AG04450 (cell line): Measurements from ENCODE around the gene IGFLR1. TPM values are rescaled to one million over a fixed set of nuclear protein-coding genes. Genes with fewer than 3 reads are reported as not detected.

ENCODE experiments used
- CTCF ChIA-PET: fragments of 300-600, 350-600 bp; formaldehyde crosslinking; extraction: SDS; loops from one replicate; lab custom pipeline; 2022; ENCODE audit warnings: antibody characterized with exemption, inconsistent platforms; lab: Charles Lee
- POLR2A ChIA-PET: fragments of 350-600 bp; formaldehyde crosslinking; extraction: SDS; loops from one replicate; lab custom pipeline; 2021; ENCODE audit warnings: antibody characterized with exemption, inconsistent platforms; lab: Yijun Ruan, JAX
- DNase-seq: peaks from one replicate; pipeline ENCODE4 v3.0.0-alpha.2; 2011; ENCODE audit warnings: low read depth, low spot score
- H3K27ac ChIP-seq: one replicate; pipeline ENCODE4 v1.5.1; 2012; ENCODE audit warnings: low read depth, low read length, control low read depth
- H3K27me3 ChIP-seq: one replicate; pipeline ENCODE4 v1.6.0; 2012; ENCODE audit warnings: low read length; ENCODE audit not compliant: control insufficient read depth, insufficient read depth
- H3K4me3 ChIP-seq: 2 replicates; pipeline ENCODE4 v1.5.1; 2011; ENCODE audit warnings: mild to moderate bottlenecking, low read depth, low read length, control low read depth
- H3K9me3 ChIP-seq: 2 replicates; pipeline ENCODE4 v1.5.1; 2012; ENCODE audit warnings: low read length; ENCODE audit not compliant: control insufficient read depth, insufficient read depth
- polyA plus RNA-seq: library from polyadenylated mRNA; depleted of rRNA; stranded (reverse); fragments of >200 nt; gene quantifications from 2 replicates; pipeline ENCODE4 v1.2.3, GENCODE V29; 2011
- TF ChIP-seq, protein P1 (sequence below): IDR thresholded peaks from 2 replicates; pipeline ENCODE4 v1.5.1; 2011; ENCODE audit warnings: low read depth, low read length, control low read depth, inconsistent platforms

IGFLR1 gene
- polyA plus RNA-seq, 1 experiment: 1.3 TPM

- ChIA-PET CTCF (interaction anchor here (0.6 to 1.0 kb wide), 3 partner anchors 14 to 190 kb away, joined by 4 read pairs; no protein-coding TSS in a partner anchor), POLR2A (interaction anchor here (0.5 to 1.9 kb wide), 11 partner anchors 8 to 112 kb away, joined by 3 to 16 read pairs (median 5); partner anchors contain the start of genes COX6B1, HSPB6 and LIN37)
- peak overlapping the region; percentile 78 for H3K27ac ChIP-seq
- H3K27me3 ChIP-seq: no peaks in the 10 kb centered on the region
- H3K9me3 ChIP-seq: no peaks in the 10 kb centered on the region; the same call in 1 of the 2 replicates
- peak; percentile 91 for DNase-seq
- TF ChIP-seq, protein P1, sequence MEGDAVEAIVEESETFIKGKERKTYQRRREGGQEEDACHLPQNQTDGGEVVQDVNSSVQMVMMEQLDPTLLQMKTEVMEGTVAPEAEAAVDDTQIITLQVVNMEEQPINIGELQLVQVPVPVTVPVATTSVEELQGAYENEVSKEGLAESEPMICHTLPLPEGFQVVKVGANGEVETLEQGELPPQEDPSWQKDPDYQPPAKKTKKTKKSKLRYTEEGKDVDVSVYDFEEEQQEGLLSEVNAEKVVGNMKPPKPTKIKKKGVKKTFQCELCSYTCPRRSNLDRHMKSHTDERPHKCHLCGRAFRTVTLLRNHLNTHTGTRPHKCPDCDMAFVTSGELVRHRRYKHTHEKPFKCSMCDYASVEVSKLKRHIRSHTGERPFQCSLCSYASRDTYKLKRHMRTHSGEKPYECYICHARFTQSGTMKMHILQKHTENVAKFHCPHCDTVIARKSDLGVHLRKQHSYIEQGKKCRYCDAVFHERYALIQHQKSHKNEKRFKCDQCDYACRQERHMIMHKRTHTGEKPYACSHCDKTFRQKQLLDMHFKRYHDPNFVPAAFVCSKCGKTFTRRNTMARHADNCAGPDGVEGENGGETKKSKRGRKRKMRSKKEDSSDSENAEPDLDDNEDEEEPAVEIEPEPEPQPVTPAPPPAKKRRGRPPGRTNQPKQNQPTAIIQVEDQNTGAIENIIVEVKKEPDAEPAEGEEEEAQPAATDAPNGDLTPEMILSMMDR: 0 out of 2 replicates have a peak, but pooled peaks have one; percentile 26
- peak overlapping the region; percentile 69 for H3K4me3 ChIP-seq
Measured at GRCh38 chr19:35740423-35741202, 1.6 kb downstream of the IGFLR1 start.

- Histone ChIP-seq H3K4me3 (peak overlapping the region; percentile 65), H3K9me3 (no peaks in the 10 kb centered on the region; the same call in 1 of the 2 replicates), H3K27me3 (no peaks in the 10 kb centered on the region), H3K27ac (peak overlapping the region; percentile 78)
- TF ChIP-seq, protein P1: no peak
- no peak for DNase-seq
- CTCF ChIA-PET: interaction anchor here (0.9 to 1.0 kb wide), 2 partner anchors 80 to 191 kb away, joined by 4 read pairs; no protein-coding TSS in a partner anchor
- POLR2A ChIA-PET: interaction anchor here (0.5 to 1.9 kb wide), 7 partner anchors 8 to 92 kb away, joined by 3 to 16 read pairs (median 5); partner anchors contain the start of genes COX6B1, HSPB6 and LIN37
Measured at GRCh38 chr19:35740108-35740422, 2.2 kb downstream of the IGFLR1 start.

- H3K27ac ChIP-seq: no peak overlapping the region
- ChIA-PET CTCF (no interaction called here), POLR2A (interaction anchor here (0.5 to 1.9 kb wide), 6 partner anchors 7 to 91 kb away, joined by 3 to 16 read pairs (median 6); partner anchors contain the start of genes COX6B1, HSPB6 and LIN37)
- TF ChIP-seq, protein P1: no peak
- H3K4me3 ChIP-seq: peak overlapping the region; percentile 65
- no peak for DNase-seq
- no peaks in the 10 kb centered on the region; the same call in 1 of the 2 replicates for H3K9me3 ChIP-seq
- no peaks in the 10 kb centered on the region for H3K27me3 ChIP-seq
Measured at GRCh38 chr19:35739275-35740107, 2.8 kb downstream of the IGFLR1 start.

DNA sequence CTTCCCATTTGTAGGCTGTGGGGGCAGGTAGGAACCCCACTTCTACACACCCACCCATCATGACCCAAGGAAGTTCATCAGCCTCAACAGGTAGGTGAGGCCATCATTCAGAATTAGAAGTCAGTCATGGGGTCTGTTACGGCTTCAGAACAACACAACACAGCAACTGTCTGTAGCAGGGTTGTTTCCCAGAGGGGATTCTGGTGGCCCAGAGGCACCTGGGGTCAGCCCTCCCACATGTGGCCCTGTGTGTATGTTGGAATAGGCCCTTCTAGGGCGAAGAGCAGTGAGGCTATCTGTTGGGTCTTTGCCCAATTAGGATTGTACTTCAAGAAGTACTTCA, 3.4 kb downstream of the IGFLR1 start:
- Histone ChIP-seq H3K27me3 (no peaks in the 10 kb centered on the region), H3K9me3 (no peaks in the 10 kb centered on the region; the same call in 1 of the 2 replicates), H3K27ac (no peak overlapping the region), H3K4me3 (no peak overlapping the region)
- CTCF ChIA-PET: no interaction called here
- TF ChIP-seq, protein P1: no peak
- POLR2A ChIA-PET: no interaction called here
- DNase-seq: no peak
